ENCODE measurements around the gene ATXN7L1. TPM values are rescaled to one million over a fixed set of nuclear protein-coding genes. Genes with fewer than 3 reads are reported as not detected.

The ATXN7L1 gene
- total RNA-seq, 1 donor from 2014 or later = 2.3 TPM

DNA sequence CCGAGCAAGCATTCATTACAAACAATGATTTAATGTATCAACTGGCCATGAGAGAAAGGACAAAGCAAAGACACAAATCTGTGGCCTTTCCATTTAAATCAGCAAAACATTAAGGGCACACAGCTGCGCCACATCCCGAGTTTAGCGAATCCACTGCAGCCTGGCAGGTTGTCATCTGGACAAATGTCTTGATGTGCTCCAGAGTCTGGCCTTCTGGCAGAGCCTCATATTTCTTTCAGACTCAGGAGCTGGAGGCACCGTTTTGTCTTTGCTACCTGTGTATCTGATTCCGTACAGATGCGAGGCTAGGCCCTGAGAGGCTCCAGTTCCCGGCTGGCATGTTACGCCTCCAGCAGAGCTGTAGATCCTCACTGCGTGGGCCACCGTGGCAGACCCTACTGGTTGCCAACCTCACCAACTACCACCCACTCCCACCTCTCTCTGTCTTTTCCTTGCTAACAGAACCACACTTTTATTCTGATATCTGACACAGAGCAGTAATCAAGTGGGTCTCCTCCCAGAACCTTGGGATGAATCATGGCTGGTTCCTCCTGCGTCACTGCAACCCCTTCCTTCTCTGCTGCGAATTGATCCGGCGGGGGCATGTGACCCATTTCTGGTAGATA is 254.2 kb downstream of the ATXN7L1 start:
- TF ChIP-seq, protein P1, sequence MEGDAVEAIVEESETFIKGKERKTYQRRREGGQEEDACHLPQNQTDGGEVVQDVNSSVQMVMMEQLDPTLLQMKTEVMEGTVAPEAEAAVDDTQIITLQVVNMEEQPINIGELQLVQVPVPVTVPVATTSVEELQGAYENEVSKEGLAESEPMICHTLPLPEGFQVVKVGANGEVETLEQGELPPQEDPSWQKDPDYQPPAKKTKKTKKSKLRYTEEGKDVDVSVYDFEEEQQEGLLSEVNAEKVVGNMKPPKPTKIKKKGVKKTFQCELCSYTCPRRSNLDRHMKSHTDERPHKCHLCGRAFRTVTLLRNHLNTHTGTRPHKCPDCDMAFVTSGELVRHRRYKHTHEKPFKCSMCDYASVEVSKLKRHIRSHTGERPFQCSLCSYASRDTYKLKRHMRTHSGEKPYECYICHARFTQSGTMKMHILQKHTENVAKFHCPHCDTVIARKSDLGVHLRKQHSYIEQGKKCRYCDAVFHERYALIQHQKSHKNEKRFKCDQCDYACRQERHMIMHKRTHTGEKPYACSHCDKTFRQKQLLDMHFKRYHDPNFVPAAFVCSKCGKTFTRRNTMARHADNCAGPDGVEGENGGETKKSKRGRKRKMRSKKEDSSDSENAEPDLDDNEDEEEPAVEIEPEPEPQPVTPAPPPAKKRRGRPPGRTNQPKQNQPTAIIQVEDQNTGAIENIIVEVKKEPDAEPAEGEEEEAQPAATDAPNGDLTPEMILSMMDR (conservative IDR thresholded peaks at IDR 0.05; ENCODE audit: low read depth, low read length) = no peak
- H3K4me3 ChIP-seq (ENCODE audit: low read depth, low read length) = no peak overlapping the region
- no peak for DNase-seq (ENCODE audit: low read depth)

DNA sequence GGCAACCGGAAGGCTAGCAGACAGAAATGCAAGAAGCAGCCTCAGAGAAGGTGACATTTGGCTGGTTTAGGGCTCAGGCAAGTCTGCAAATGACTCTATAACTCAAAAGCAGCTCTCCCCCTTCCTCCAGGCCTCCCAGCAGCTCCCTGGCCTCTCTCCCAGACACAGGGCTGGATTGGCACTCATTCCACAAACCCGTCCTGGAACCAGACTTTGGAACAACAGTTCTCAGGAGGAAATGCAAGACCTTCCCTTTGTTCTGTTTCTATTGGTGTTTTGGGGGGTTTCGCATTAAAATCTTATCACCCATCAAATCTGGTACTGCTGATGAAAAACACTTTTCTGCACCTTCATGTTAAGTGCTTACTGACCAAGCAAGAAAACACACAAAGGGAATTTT is 254.8 kb downstream of the ATXN7L1 start:
- DNase-seq (ENCODE audit: low read depth) = no peak
- H3K4me3 ChIP-seq (ENCODE audit: low read depth, low read length) = no peak overlapping the region
- TF ChIP-seq, protein P1 (conservative IDR thresholded peaks at IDR 0.05; ENCODE audit: low read depth, low read length) = no peak

GRCh38 chr7:105621176-105621575 is 255.2 kb downstream of the ATXN7L1 start:
- no peak for DNase-seq (ENCODE audit: low read depth)
- TF ChIP-seq, protein P1 (conservative IDR thresholded peaks at IDR 0.05; ENCODE audit: low read depth, low read length) = no peak
- H3K4me3 ChIP-seq (ENCODE audit: low read depth, low read length) = no peak overlapping the region

- H3K4me3 ChIP-seq (ENCODE audit: low read depth, low read length) = no peak overlapping the region
- TF ChIP-seq, protein P1 (conservative IDR thresholded peaks at IDR 0.05; ENCODE audit: low read depth, low read length) = no peak
Observed at GRCh38 chr7:105619590-105619989, 256.8 kb downstream of the ATXN7L1 start.

GRCh38 chr7:105618016-105618296 is 258.4 kb downstream of the ATXN7L1 start:
- DNase-seq (ENCODE audit: low read depth) = no peak
- TF ChIP-seq, protein P1 (conservative IDR thresholded peaks at IDR 0.05; ENCODE audit: low read depth, low read length) = no peak
- no peak overlapping the region for H3K4me3 ChIP-seq (ENCODE audit: low read depth, low read length)

More at GRCh38 chr7:105619590-105619989, 256.8 kb downstream of the ATXN7L1 start:
- no peak for DNase-seq (ENCODE audit: low read depth)

DNA sequence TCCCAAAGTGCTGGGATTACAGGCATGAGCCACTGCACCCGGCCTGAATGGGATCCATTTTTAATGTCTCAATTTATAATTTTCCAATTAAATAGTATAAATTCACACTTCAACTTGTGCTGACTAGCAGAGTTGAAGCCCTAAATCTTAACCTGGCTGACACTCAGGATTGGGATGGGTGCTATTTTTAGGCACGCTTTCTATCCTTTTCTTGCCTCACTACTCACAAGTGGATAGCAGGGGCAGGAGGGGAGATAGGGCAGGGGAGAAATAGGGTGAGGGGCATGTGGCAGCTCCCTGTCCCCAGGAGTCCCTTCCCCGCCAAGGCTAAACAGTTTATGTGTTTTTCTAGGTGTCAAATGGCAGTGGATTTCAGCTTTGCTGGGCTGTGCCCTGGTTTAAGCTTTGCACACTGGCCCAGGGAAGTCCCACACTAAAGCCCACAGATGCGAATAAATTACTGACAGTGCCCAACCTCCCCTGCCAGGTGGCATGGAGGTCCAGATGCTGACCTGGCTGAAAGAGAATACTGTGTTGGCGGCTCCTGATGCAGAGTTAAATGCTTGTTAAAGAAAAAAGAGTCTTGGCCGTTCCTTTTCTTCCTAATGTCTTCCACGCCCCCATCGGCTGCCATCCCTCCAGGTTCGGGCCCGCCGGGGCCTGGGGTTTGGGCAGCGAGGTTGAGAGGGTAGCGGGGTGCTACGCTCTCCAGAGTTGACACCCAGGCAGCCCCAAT is 259.0 kb downstream of the ATXN7L1 start:
- no peak overlapping the region for H3K4me3 ChIP-seq (ENCODE audit: low read depth, low read length)
- no peak for DNase-seq (ENCODE audit: low read depth)
- TF ChIP-seq, protein P1 (conservative IDR thresholded peaks at IDR 0.05; ENCODE audit: low read depth, low read length) = no peak

All from epithelial cell of proximal tubule (primary cell).